ENCODE measurements around the gene CBX5. TPM values are rescaled to one million over a fixed set of nuclear protein-coding genes. Genes with fewer than 3 reads are reported as not detected.

Gene CBX5
- total RNA-seq, 1 donor from 2014 or later, result 227 TPM

DNA sequence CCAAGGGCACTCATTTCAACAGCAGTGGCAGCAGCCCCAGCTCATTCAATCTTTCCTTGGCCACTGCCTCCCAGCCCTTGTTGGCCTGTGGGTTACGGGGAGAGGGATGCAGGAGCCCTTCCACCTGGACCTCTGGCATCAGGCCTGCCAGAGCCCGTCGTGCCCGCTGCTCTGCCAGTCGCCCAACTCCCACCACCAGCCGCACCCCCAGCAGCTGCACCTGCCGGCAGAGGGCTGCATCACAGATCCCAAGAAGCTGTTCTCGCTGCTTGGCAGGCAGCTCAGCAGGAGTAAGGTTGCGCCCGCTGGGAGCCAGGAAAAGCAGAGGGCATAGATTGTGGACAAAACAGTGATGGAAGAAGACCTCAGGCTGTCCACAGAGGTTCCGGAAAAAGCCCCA, 97.8 kb downstream of the CBX5 start:
- H3K27ac Mint-ChIP-seq, result no peak overlapping the region
- H3K4me3 Mint-ChIP-seq, result no peak overlapping the region
- H3K4me1 Mint-ChIP-seq (ENCODE audit: unreplicated experiment), result peaks cover 10% of the 10 kb centered on the region
- no peaks in the 10 kb centered on the region for H3K27me3 Mint-ChIP-seq
- H3K9me3 Mint-ChIP-seq, result no peaks in the 10 kb centered on the region
- no peak for DNase-seq (ENCODE audit: extremely low spot score, unreplicated experiment)
- H3K36me3 Mint-ChIP-seq, result peaks cover 12% of the 10 kb centered on the region
- TF ChIP-seq, protein P1, sequence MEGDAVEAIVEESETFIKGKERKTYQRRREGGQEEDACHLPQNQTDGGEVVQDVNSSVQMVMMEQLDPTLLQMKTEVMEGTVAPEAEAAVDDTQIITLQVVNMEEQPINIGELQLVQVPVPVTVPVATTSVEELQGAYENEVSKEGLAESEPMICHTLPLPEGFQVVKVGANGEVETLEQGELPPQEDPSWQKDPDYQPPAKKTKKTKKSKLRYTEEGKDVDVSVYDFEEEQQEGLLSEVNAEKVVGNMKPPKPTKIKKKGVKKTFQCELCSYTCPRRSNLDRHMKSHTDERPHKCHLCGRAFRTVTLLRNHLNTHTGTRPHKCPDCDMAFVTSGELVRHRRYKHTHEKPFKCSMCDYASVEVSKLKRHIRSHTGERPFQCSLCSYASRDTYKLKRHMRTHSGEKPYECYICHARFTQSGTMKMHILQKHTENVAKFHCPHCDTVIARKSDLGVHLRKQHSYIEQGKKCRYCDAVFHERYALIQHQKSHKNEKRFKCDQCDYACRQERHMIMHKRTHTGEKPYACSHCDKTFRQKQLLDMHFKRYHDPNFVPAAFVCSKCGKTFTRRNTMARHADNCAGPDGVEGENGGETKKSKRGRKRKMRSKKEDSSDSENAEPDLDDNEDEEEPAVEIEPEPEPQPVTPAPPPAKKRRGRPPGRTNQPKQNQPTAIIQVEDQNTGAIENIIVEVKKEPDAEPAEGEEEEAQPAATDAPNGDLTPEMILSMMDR (conservative IDR thresholded peaks at IDR 0.05), result no peak

Other genes with a start within 250 kb of the CBX5 start
- 1.9 and 56.9 TPM in 2 replicates for gene HOXC5, start 247.1 kb downstream of the CBX5 start, total RNA-seq (ENCODE audit: low replicate concordance)
- 6.7 and 47.9 TPM in 2 replicates for gene HOXC4, start 226.3 kb downstream of the CBX5 start, total RNA-seq (ENCODE audit: low replicate concordance)
- gene SMUG1, start 91.1 kb downstream of the CBX5 start, total RNA-seq (ENCODE audit: low replicate concordance), result 48.3 and 52.5 TPM in 2 replicates
- gene HNRNPA1, start 604 bp upstream of the CBX5 start, total RNA-seq (ENCODE audit: low replicate concordance), result 1,366 and 2,469 TPM in 2 replicates
- gene NFE2, start 20.9 kb upstream of the CBX5 start, total RNA-seq (ENCODE audit: low replicate concordance), result 0.24 and 0.65 TPM in 2 replicates
- 196 and 229 TPM in 2 replicates for gene COPZ1, start 45.0 kb upstream of the CBX5 start, total RNA-seq (ENCODE audit: low replicate concordance)
- gene GPR84, start 84.4 kb upstream of the CBX5 start, total RNA-seq (ENCODE audit: low replicate concordance), result not detected in 2 replicates
- gene ZNF385A, start 104.6 kb upstream of the CBX5 start, total RNA-seq (ENCODE audit: low replicate concordance), result 29.5 and 47.3 TPM in 2 replicates
- 2.5 and 25.9 TPM in 2 replicates for gene ITGA5, start 139.1 kb upstream of the CBX5 start, total RNA-seq (ENCODE audit: low replicate concordance)
- not detected in 2 replicates for gene GTSF1, start 193.5 kb upstream of the CBX5 start, total RNA-seq (ENCODE audit: low replicate concordance)
- gene NCKAP1L, start 217.6 kb upstream of the CBX5 start, total RNA-seq (ENCODE audit: low replicate concordance), result not detected in 2 replicates